H9 (cell line): ENCODE measurements around the gene HECTD3. TPM values are rescaled to one million over a fixed set of nuclear protein-coding genes. Genes with fewer than 3 reads are reported as not detected.

Experiments used
- DNase-seq: peaks from one replicate; pipeline ENCODE4 v3.0.0-alpha.2; 2017
- H2AFZ ChIP-seq: one replicate; pipeline ENCODE4 v1.6.1; 2013; ENCODE audit warnings: mild to moderate bottlenecking, low read length, control low read depth, moderate library complexity
- H2AK5ac ChIP-seq: 2 replicates; pipeline ENCODE4 v1.6.1; 2013; ENCODE audit warnings: low read length, control low read depth, mixed read lengths; ENCODE audit not compliant: insufficient read length
- H2BK120ac ChIP-seq: one replicate; pipeline ENCODE4 v1.6.1; 2013; ENCODE audit warnings: low read depth, mild to moderate bottlenecking, low read length, control low read depth, inconsistent platforms; ENCODE audit not compliant: poor library complexity, severe bottlenecking
- H2BK12ac ChIP-seq: 2 replicates; pipeline ENCODE4 v1.6.1; 2013; ENCODE audit warnings: low read length, control low read depth, mixed read lengths, low read depth; ENCODE audit not compliant: insufficient read length
- H2BK15ac ChIP-seq: 2 replicates; pipeline ENCODE4 v1.6.1; 2013; ENCODE audit warnings: low read depth, low read length, control low read depth
- H2BK20ac ChIP-seq: one replicate; pipeline ENCODE4 v1.6.1; 2013; ENCODE audit warnings: low read depth, mild to moderate bottlenecking, low read length, control low read depth, inconsistent platforms; ENCODE audit not compliant: poor library complexity, severe bottlenecking
- H2BK5ac ChIP-seq: 2 replicates; pipeline ENCODE4 v1.6.1; 2013; ENCODE audit warnings: low read length, control low read depth, mixed read lengths; ENCODE audit not compliant: insufficient read length
- H3K14ac ChIP-seq: 2 replicates; pipeline ENCODE4 v1.6.1; 2013; ENCODE audit warnings: low read length, control low read depth; ENCODE audit not compliant: insufficient read depth
- H3K18ac ChIP-seq: 2 replicates; pipeline ENCODE4 v1.6.1; 2013; ENCODE audit warnings: low read depth, mild to moderate bottlenecking, mixed read lengths, low read length, control low read depth; ENCODE audit not compliant: insufficient read length
- H3K23ac ChIP-seq: 2 replicates; pipeline ENCODE4 v1.6.1; 2013; ENCODE audit warnings: low read length, control low read depth, mixed read lengths, low read depth; ENCODE audit not compliant: insufficient read length
- H3K23me2 ChIP-seq: 2 replicates; pipeline ENCODE4 v1.6.1; 2013; ENCODE audit warnings: low read depth, mild to moderate bottlenecking, mixed read lengths, low read length, control low read depth; ENCODE audit not compliant: insufficient read length, poor library complexity, severe bottlenecking
- H3K27ac ChIP-seq: 2 replicates; pipeline ENCODE4 v1.5.1; 2013; ENCODE audit warnings: low read length, control low read depth, mixed read lengths, low read depth; ENCODE audit not compliant: insufficient read length
- H3K27me3 ChIP-seq: 2 replicates; pipeline ENCODE4 v1.6.1; 2013; ENCODE audit warnings: low read length, control low read depth, inconsistent platforms; ENCODE audit not compliant: insufficient read depth
- H3K4ac ChIP-seq: 2 replicates; pipeline ENCODE4 v1.6.1; 2013; ENCODE audit warnings: low read depth, mild to moderate bottlenecking, control low read depth, inconsistent platforms, low read length, moderate library complexity
- H3K4me1 ChIP-seq: 2 replicates; pipeline ENCODE4 v1.6.1; 2013; ENCODE audit warnings: low read length, control low read depth, inconsistent platforms; ENCODE audit not compliant: insufficient read depth
- H3K4me2 ChIP-seq: 2 replicates; pipeline ENCODE4 v1.6.1; 2013; ENCODE audit warnings: low read length, control low read depth, mixed read lengths; ENCODE audit not compliant: insufficient read length, insufficient read depth
- H3K56ac ChIP-seq: 2 replicates; pipeline ENCODE4 v1.6.1; 2013; ENCODE audit warnings: low read depth, mild to moderate bottlenecking, mixed read lengths, low read length, control low read depth; ENCODE audit not compliant: insufficient read length
- H3K79me1 ChIP-seq: 2 replicates; pipeline ENCODE4 v1.6.1; 2013; ENCODE audit warnings: low read depth, mild to moderate bottlenecking, moderate library complexity, low read length, control low read depth, inconsistent platforms; ENCODE audit not compliant: insufficient read depth, poor library complexity, severe bottlenecking
- H3K79me2 ChIP-seq: 2 replicates; pipeline ENCODE4 v1.6.1; 2013; ENCODE audit warnings: low read length, control low read depth, inconsistent platforms; ENCODE audit not compliant: insufficient read depth
- H3K9ac ChIP-seq: 2 replicates; pipeline ENCODE4 v1.6.1; 2013; ENCODE audit warnings: low read length, control low read depth, mixed read lengths; ENCODE audit not compliant: insufficient read length; ENCODE audit errors: extremely low read depth
- H3K9me3 ChIP-seq: one replicate; pipeline ENCODE4 v1.6.1; 2013; ENCODE audit warnings: low read depth, low read length, inconsistent platforms; ENCODE audit not compliant: control insufficient read depth
- H3T11ph ChIP-seq: one replicate; pipeline ENCODE4 v1.6.1; 2013; ENCODE audit warnings: mild to moderate bottlenecking, low read length, control low read depth, inconsistent platforms
- H4K20me1 ChIP-seq: one replicate; pipeline ENCODE4 v1.6.1; 2013; ENCODE audit not compliant: control insufficient read depth, insufficient read length, insufficient read depth
- H4K5ac ChIP-seq: 2 replicates; pipeline ENCODE4 v1.6.1; 2013; ENCODE audit warnings: low read depth, mild to moderate bottlenecking, mixed read lengths, low read length, control low read depth; ENCODE audit not compliant: insufficient read length
- H4K8ac ChIP-seq: replicated peaks from 2 replicates; pipeline ENCODE4 v1.6.1; 2013; ENCODE audit warnings: low read length, control low read depth, mixed read lengths, low read depth; ENCODE audit not compliant: insufficient read length
- H4K91ac ChIP-seq: 2 replicates; pipeline ENCODE4 v1.6.1; 2013; ENCODE audit warnings: low read depth, mild to moderate bottlenecking, moderate library complexity, mixed read lengths, low read length, control low read depth; ENCODE audit not compliant: insufficient read length
- H3K27ac Mint-ChIP-seq, 3 experiments: 2 replicates in 2 of 3; 3 replicates in 1 of 3; pipeline ENCODE4 v1.8.0; 2020 to 2021; ENCODE audit warnings: mixed read lengths in 3 of 3, mild to moderate bottlenecking in 1 of 3, moderate library complexity in 1 of 3
- H3K27me3 Mint-ChIP-seq: 2 replicates; pipeline ENCODE4 v1.8.0; 2021; ENCODE audit warnings: low read depth, mild to moderate bottlenecking, moderate library complexity, mixed read lengths
- H3K36me3 Mint-ChIP-seq, 3 experiments: 2 replicates in 2 of 3; 3 replicates in 1 of 3; pipeline ENCODE4 v1.8.0; 2020 to 2021; ENCODE audit warnings: low read depth in 3 of 3, mixed read lengths in 3 of 3; ENCODE audit not compliant: insufficient read depth in 1 of 3
- H3K4me1 Mint-ChIP-seq, 2 experiments: 2 replicates each; pipeline ENCODE4 v1.8.0; 2020; ENCODE audit warnings: mixed read lengths in 2 of 2
- H3K4me3 Mint-ChIP-seq, 2 experiments: 2 replicates in 1 of 2; 3 replicates in 1 of 2; pipeline ENCODE4 v1.8.0; 2020 to 2021; ENCODE audit warnings: mild to moderate bottlenecking in 2 of 2, mixed read lengths in 2 of 2, moderate library complexity in 1 of 2
- H3K9me3 Mint-ChIP-seq, 2 experiments: 2 replicates in 1 of 2; 3 replicates in 1 of 2; pipeline ENCODE4 v1.8.0; 2020; ENCODE audit warnings: mild to moderate bottlenecking in 2 of 2, mixed read lengths in 2 of 2, moderate library complexity in 1 of 2
- total RNA-seq: library from RNA; stranded (reverse); gene quantifications from 2 replicates; pipeline ENCODE4 v1.2.1, GENCODE V29; 2021
- TF ChIP-seq, protein P1 (sequence below): fragments of 200-600 bp; sonication (generic); conservative IDR thresholded peaks from 3 replicates; pipeline ENCODE4 v1.8.0; 2021; ENCODE audit warnings: antibody characterized with exemption, mild to moderate bottlenecking

Gene HECTD3
- total RNA-seq, 1 experiment from 2014 or later = 36.0 TPM

GRCh38 chr1:45037456-45037855, 26.3 kb upstream of the HECTD3 start:
- no peaks in the 10 kb centered on the region for H3K79me2 ChIP-seq
- H3K27me3 Mint-ChIP-seq = no peaks in the 10 kb centered on the region
- no peak overlapping the region for H2AFZ ChIP-seq
- H2BK12ac ChIP-seq = no peak overlapping the region
- H4K8ac ChIP-seq = no peak overlapping the region
- no peak overlapping the region for H3K18ac ChIP-seq
- H2BK120ac ChIP-seq = no peak overlapping the region
- H3K27me3 ChIP-seq = no peaks in the 10 kb centered on the region
- no peaks in the 10 kb centered on the region for H3K9me3 ChIP-seq
- no peak overlapping the region for H2BK15ac ChIP-seq
- no peak overlapping the region for H3K27ac ChIP-seq
- no peaks in the 10 kb centered on the region for H3K36me3 Mint-ChIP-seq
- no peak overlapping the region for H3T11ph ChIP-seq
- peaks cover 3% of the 10 kb centered on the region in 2 experiments for H3K4me1 Mint-ChIP-seq
- no peak overlapping the region for H3K56ac ChIP-seq
- no peak overlapping the region for H3K27ac Mint-ChIP-seq
- H3K9ac ChIP-seq = no peak overlapping the region
- H3K23ac ChIP-seq = no peak overlapping the region
- no peak overlapping the region for H3K4ac ChIP-seq
- no peak for DNase-seq
- H2AK5ac ChIP-seq = no peak overlapping the region
- peaks cover 2% of the 10 kb centered on the region; the same call in 1 of the 2 replicates for H3K4me1 ChIP-seq
- no peaks in the 10 kb centered on the region for H3K23me2 ChIP-seq
- H3K79me1 ChIP-seq = no peaks in the 10 kb centered on the region
- no peak overlapping the region for H2BK5ac ChIP-seq
- TF ChIP-seq, protein P1, sequence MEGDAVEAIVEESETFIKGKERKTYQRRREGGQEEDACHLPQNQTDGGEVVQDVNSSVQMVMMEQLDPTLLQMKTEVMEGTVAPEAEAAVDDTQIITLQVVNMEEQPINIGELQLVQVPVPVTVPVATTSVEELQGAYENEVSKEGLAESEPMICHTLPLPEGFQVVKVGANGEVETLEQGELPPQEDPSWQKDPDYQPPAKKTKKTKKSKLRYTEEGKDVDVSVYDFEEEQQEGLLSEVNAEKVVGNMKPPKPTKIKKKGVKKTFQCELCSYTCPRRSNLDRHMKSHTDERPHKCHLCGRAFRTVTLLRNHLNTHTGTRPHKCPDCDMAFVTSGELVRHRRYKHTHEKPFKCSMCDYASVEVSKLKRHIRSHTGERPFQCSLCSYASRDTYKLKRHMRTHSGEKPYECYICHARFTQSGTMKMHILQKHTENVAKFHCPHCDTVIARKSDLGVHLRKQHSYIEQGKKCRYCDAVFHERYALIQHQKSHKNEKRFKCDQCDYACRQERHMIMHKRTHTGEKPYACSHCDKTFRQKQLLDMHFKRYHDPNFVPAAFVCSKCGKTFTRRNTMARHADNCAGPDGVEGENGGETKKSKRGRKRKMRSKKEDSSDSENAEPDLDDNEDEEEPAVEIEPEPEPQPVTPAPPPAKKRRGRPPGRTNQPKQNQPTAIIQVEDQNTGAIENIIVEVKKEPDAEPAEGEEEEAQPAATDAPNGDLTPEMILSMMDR = no peak
- no peaks in the 10 kb centered on the region for H4K20me1 ChIP-seq
- H4K91ac ChIP-seq = no peak overlapping the region
- H2BK20ac ChIP-seq = no peak overlapping the region
- no peak overlapping the region for H3K14ac ChIP-seq
- H4K5ac ChIP-seq = no peak overlapping the region
- no peak overlapping the region for H3K4me3 Mint-ChIP-seq
- H3K4me2 ChIP-seq = no peak overlapping the region
- no peaks in the 10 kb centered on the region for H3K9me3 Mint-ChIP-seq
